PC-3 (cell line): ENCODE measurements around the gene CCDC32.

Experiments
- CTCF ChIP-seq: fragments of 300-600 bp; sonication (generic); conservative IDR thresholded peaks from 2 replicates; pipeline ENCODE4 v1.5.1; 2017; ENCODE audit warnings: antibody characterized with exemption, low read depth, mild to moderate bottlenecking, low read length
- EZH2 ChIP-seq: fragments of 300-600 bp; sonication (generic); IDR thresholded peaks from one replicate; pipeline ENCODE4 v1.6.1; 2017; ENCODE audit warnings: antibody characterized with exemption, mild to moderate bottlenecking, low read length; ENCODE audit not compliant: unreplicated experiment
- EZH2phosphoT487 ChIP-seq: fragments of 300-600 bp; sonication (generic); IDR thresholded peaks from 2 replicates; pipeline ENCODE4 v1.6.1; 2018; ENCODE audit warnings: mild to moderate bottlenecking, antibody characterized with exemption, low read length, borderline replicate concordance

- TF ChIP-seq CTCF (no peak), EZH2 (no peak), EZH2phosphoT487 (no peak)
These were observed 30.4 kb upstream of the CCDC32 start for GRCh38 chr15:40595219-40595618.
